Measurements from ENCODE around the gene TCN2. TPM values are rescaled to one million over a fixed set of nuclear protein-coding genes. Genes with fewer than 3 reads are reported as not detected.

The TCN2 gene
- total and polyA plus RNA-seq, 2 experiments from 2014 or later: 4.8 to 5.3 TPM

DNA sequence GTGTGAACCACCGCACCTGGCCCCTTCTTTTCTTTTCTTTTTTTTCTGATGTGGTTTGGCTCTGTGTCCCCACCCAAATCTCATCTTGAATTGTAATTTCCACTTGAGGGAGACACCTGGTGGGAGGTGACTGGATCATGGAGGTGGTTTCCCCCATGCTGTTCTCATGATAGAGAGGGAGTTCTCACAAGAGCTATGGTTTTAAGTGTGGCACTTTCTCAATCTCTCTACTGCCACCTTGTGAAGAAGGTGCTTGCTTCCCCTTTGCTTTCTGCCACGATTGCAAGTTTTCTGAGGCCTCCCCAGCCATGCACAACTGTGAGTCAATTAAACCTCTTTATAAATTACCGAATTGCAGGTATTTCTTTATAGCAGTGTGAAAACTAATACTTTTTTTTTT is 4.9 kb upstream of the TCN2 start:
- Histone ChIP-seq H3K4me1 (ENCODE audit: insufficient read depth) (peaks cover 6% of the 10 kb centered on the region; the same call in 1 of the 2 replicates), H2AFZ (no peak overlapping the region), H4K20me1 (ENCODE audit: insufficient read depth) (no peaks in the 10 kb centered on the region), H3K4me3 (no peak overlapping the region), H3K9ac (no peak overlapping the region), H3K79me2 (ENCODE audit: insufficient read depth) (no peaks in the 10 kb centered on the region), H3K27me3 (replicated peaks; ENCODE audit: insufficient read depth) (no peaks in the 10 kb centered on the region), H3F3A (ENCODE audit: insufficient read depth) (no peaks in the 10 kb centered on the region), H3K9me3 (ENCODE audit: low read depth) (no peaks in the 10 kb centered on the region), H3K9me2 (ENCODE audit: insufficient read depth) (no peaks in the 10 kb centered on the region), H3K36me3 (ENCODE audit: low read depth) (no peaks in the 10 kb centered on the region), H3K27ac (no peak overlapping the region), H3K4me2 (ENCODE audit: unreplicated experiment) (no peak overlapping the region)
- 41 to 45% methylated on average over 3 of the region's 3 CpGs for WGBS, 2 experiments (ENCODE audit: low coverage in 1 of 2, low lambda C conversion rate in 2 of 2, missing lambda C conversion rate in 2 of 2)
- TF ChIP-seq EZH2 (IDR thresholded peaks at IDR 0.05; ENCODE audit: insufficient read depth, poor library complexity, severe bottlenecking) (no peak), EZH2phosphoT487 (IDR thresholded peaks at IDR 0.05; ENCODE audit: insufficient read depth, low read depth) (no peak)
- in situ Hi-C loops (cut with MboI): no loop called here
- peak; percentile 56 for DNase-seq

GRCh38 chr22:30603801-30604200 is 3.2 kb upstream of the TCN2 start:
- H3K79me2 ChIP-seq (ENCODE audit: insufficient read depth): no peaks in the 10 kb centered on the region
- H3F3A ChIP-seq (ENCODE audit: insufficient read depth): peaks cover 3% of the 10 kb centered on the region; the same call in 1 of the 2 replicates
- H3K27me3 ChIP-seq (replicated peaks; ENCODE audit: insufficient read depth): no peaks in the 10 kb centered on the region
- 77 to 80% methylated on average over 3 of the region's 3 CpGs for WGBS, 2 experiments (ENCODE audit: low coverage in 1 of 2, low lambda C conversion rate in 2 of 2, missing lambda C conversion rate in 2 of 2)
- H3K27ac ChIP-seq: no peak overlapping the region
- no peaks in the 10 kb centered on the region for H4K20me1 ChIP-seq (ENCODE audit: insufficient read depth)
- H3K9me2 ChIP-seq (ENCODE audit: insufficient read depth): no peaks in the 10 kb centered on the region
- H3K36me3 ChIP-seq (ENCODE audit: low read depth): no peaks in the 10 kb centered on the region
- H2AFZ ChIP-seq: no peak overlapping the region
- H3K9ac ChIP-seq: no peak overlapping the region
- no peak overlapping the region for H3K4me2 ChIP-seq (ENCODE audit: unreplicated experiment)
- no peaks in the 10 kb centered on the region for H3K9me3 ChIP-seq (ENCODE audit: low read depth)
- peaks cover 13% of the 10 kb centered on the region for H3K4me1 ChIP-seq (ENCODE audit: insufficient read depth)
- in situ Hi-C loops (cut with MboI): no loop called here
- H3K4me3 ChIP-seq: no peak overlapping the region
- TF ChIP-seq EZH2phosphoT487 (IDR thresholded peaks at IDR 0.05; ENCODE audit: insufficient read depth, low read depth) (no peak), EZH2 (IDR thresholded peaks at IDR 0.05; ENCODE audit: insufficient read depth, poor library complexity, severe bottlenecking) (no peak)
- no peak for DNase-seq

GRCh38 chr22:30604723-30605122 is 2.3 kb upstream of the TCN2 start:
- Histone ChIP-seq H3K27ac (no peak overlapping the region), H3F3A (ENCODE audit: insufficient read depth) (peaks cover 9% of the 10 kb centered on the region; the same call in 1 of the 2 replicates), H3K4me1 (ENCODE audit: insufficient read depth) (peaks cover 23% of the 10 kb centered on the region), H3K4me3 (no peak overlapping the region), H3K9me3 (ENCODE audit: low read depth) (no peaks in the 10 kb centered on the region), H3K36me3 (ENCODE audit: low read depth) (no peaks in the 10 kb centered on the region), H3K27me3 (replicated peaks; ENCODE audit: insufficient read depth) (no peaks in the 10 kb centered on the region), H3K9ac (no peak overlapping the region), H2AFZ (no peak overlapping the region), H3K4me2 (ENCODE audit: unreplicated experiment) (no peak overlapping the region), H4K20me1 (ENCODE audit: insufficient read depth) (no peaks in the 10 kb centered on the region), H3K79me2 (ENCODE audit: insufficient read depth) (no peaks in the 10 kb centered on the region), H3K9me2 (ENCODE audit: insufficient read depth) (no peaks in the 10 kb centered on the region)
- TF ChIP-seq EZH2phosphoT487 (IDR thresholded peaks at IDR 0.05; ENCODE audit: insufficient read depth, low read depth) (no peak), EZH2 (IDR thresholded peaks at IDR 0.05; ENCODE audit: insufficient read depth, poor library complexity, severe bottlenecking) (no peak)
- in situ Hi-C loops (cut with MboI): no loop called here
- no peak for DNase-seq
- 96 to 97% methylated on average over 2 of the region's 2 CpGs for WGBS, 2 experiments (ENCODE audit: low coverage in 1 of 2, low lambda C conversion rate in 2 of 2, missing lambda C conversion rate in 2 of 2)

GRCh38 chr22:30605449-30606110 is 1.4 kb upstream of the TCN2 start:
- Histone ChIP-seq H3K36me3 (ENCODE audit: low read depth) (no peaks in the 10 kb centered on the region), H3K9me2 (ENCODE audit: insufficient read depth) (no peaks in the 10 kb centered on the region), H2AFZ (peak overlapping the region; percentile 98), H3K27ac (no peak overlapping the region), H3K4me3 (0 out of 2 replicates have a peak overlapping the region, but pooled peaks have one; percentile 76), H3K4me1 (ENCODE audit: insufficient read depth) (peaks cover 23% of the 10 kb centered on the region), H3K79me2 (ENCODE audit: insufficient read depth) (no peaks in the 10 kb centered on the region), H3F3A (ENCODE audit: insufficient read depth) (peaks cover 9% of the 10 kb centered on the region; the same call in 1 of the 2 replicates), H3K4me2 (ENCODE audit: unreplicated experiment) (peak overlapping the region; percentile 76), H3K9ac (peak overlapping the region; percentile 78; the same call in 1 of the 2 replicates), H4K20me1 (ENCODE audit: insufficient read depth) (no peaks in the 10 kb centered on the region), H3K9me3 (ENCODE audit: low read depth) (no peaks in the 10 kb centered on the region), H3K27me3 (replicated peaks; ENCODE audit: insufficient read depth) (no peaks in the 10 kb centered on the region)
- WGBS, 2 experiments (ENCODE audit: low coverage in 1 of 2, low lambda C conversion rate in 2 of 2, missing lambda C conversion rate in 2 of 2): 32 to 39% methylated on average over 9 of the region's 9 CpGs
- no peak for TF ChIP-seq EZH2phosphoT487 (IDR thresholded peaks at IDR 0.05; ENCODE audit: insufficient read depth, low read depth)
- TF ChIP-seq EZH2 (IDR thresholded peaks at IDR 0.05; ENCODE audit: insufficient read depth, poor library complexity, severe bottlenecking): no peak
- in situ Hi-C loops (cut with MboI): no loop called here
- peak; percentile 68 for DNase-seq

Measured in GM23248 (cell line).